HepG2 (cell line): ENCODE data around the gene BAZ1A. TPM values are rescaled to one million over a fixed set of nuclear protein-coding genes. Genes with fewer than 3 reads are reported as not detected.

Source experiments
- AHR ChIP-seq: IDR thresholded peaks from 2 replicates; pipeline ENCODE4 v1.6.1; 2018; ENCODE audit warnings: missing genetic modification reagents, missing compliant biosample characterization
- ATM ChIP-seq: fragments of 450-650 bp; IDR thresholded peaks from 2 replicates; pipeline ENCODE4 v1.7.1; 2017; ENCODE audit warnings: mild to moderate bottlenecking, borderline replicate concordance
- DRAP1 ChIP-seq: IDR thresholded peaks from 2 replicates; pipeline ENCODE4 v1.6.1; 2016; ENCODE audit warnings: missing genetic modification reagents, missing compliant biosample characterization
- PAF1 ChIP-seq: IDR thresholded peaks from 2 replicates; pipeline ENCODE4 v1.6.1; 2016; ENCODE audit warnings: missing genetic modification reagents, missing compliant biosample characterization
- RNF219 ChIP-seq: sonication (generic); formaldehyde crosslinking; IDR thresholded peaks from 2 replicates; pipeline ENCODE4 v1.5.0; 2020; ENCODE audit warnings: mild to moderate bottlenecking, missing genetic modification reagents
- SP2 ChIP-seq: sonication (generic); formaldehyde crosslinking; IDR thresholded peaks from 2 replicates; pipeline ENCODE4 v1.5.1; 2020; ENCODE audit warnings: mild to moderate bottlenecking, missing genetic modification reagents
- SRSF9 ChIP-seq: fragments of 200-400 bp; formaldehyde crosslinking; IDR thresholded peaks from 2 replicates; pipeline ENCODE4 v1.6.1; 2018; ENCODE audit warnings: borderline replicate concordance, mild to moderate bottlenecking, low read depth, low read length; ENCODE audit not compliant: insufficient read depth, poor library complexity, severe bottlenecking
- ZFAT ChIP-seq: sonication (generic); formaldehyde crosslinking; conservative IDR thresholded peaks from 2 replicates; pipeline ENCODE4 v1.8.1; 2023; ENCODE audit warnings: missing genetic modification reagents, inconsistent platforms
- ZNF10 ChIP-seq: sonication (generic); formaldehyde crosslinking; IDR thresholded peaks from 2 replicates; pipeline ENCODE4 v1.4.0; 2020; ENCODE audit warnings: mild to moderate bottlenecking, low read depth, missing genetic modification reagents, borderline replicate concordance
- ZNF101 ChIP-seq: sonication (generic); formaldehyde crosslinking; IDR thresholded peaks from 2 replicates; pipeline ENCODE4 v1.4.0; 2020; ENCODE audit warnings: mild to moderate bottlenecking, low read depth, missing genetic modification reagents, borderline replicate concordance
- ZNF124 ChIP-seq: sonication (generic); formaldehyde crosslinking; IDR thresholded peaks from 2 replicates; pipeline ENCODE4 v1.4.0; 2020; ENCODE audit warnings: missing genetic modification reagents
- ZNF20 ChIP-seq: sonication (generic); formaldehyde crosslinking; IDR thresholded peaks from 2 replicates; pipeline ENCODE4 v1.4.0; 2020; ENCODE audit warnings: mild to moderate bottlenecking, moderate library complexity, missing genetic modification reagents
- ZNF225 ChIP-seq: sonication (generic); formaldehyde crosslinking; IDR thresholded peaks from 2 replicates; pipeline ENCODE4 v1.4.0; 2020; ENCODE audit warnings: mild to moderate bottlenecking, missing genetic modification reagents
- ZNF432 ChIP-seq: sonication (generic); formaldehyde crosslinking; IDR thresholded peaks from 2 replicates; pipeline ENCODE4 v1.5.0; 2020; ENCODE audit warnings: missing genetic modification reagents, mild to moderate bottlenecking, borderline replicate concordance
- ZNF746 ChIP-seq: sonication (generic); formaldehyde crosslinking; IDR thresholded peaks from 2 replicates; pipeline ENCODE4 v1.8.0; 2022; ENCODE audit warnings: mild to moderate bottlenecking, missing genetic modification reagents
- polyA plus RNA-seq, 8 experiments: library from polyadenylated mRNA; depleted of rRNA in 3 of 8; stranded (reverse) in 7 of 8; unstranded in 1 of 8; fragments of >200 nt; fragmentation: Illumina TruSeq in 4 of 8; extraction: Trizol in 4 of 8; gene quantifications; 2 replicates each; pipeline versions ENCODE4 v1.2.1 to v1.2.3, GENCODE V29; 2011 to 2016; ENCODE audit warnings: low read depth in 4 of 8, missing spikeins in 1 of 8, mixed read lengths in 1 of 8; ENCODE audit not compliant: insufficient read depth in 1 of 8
- total RNA-seq, 5 experiments: library from RNA; depleted of rRNA; stranded (reverse); fragments of >200 nt; fragmentation: Illumina TruSeq; extraction: Trizol; gene quantifications; 2 replicates each; pipeline ENCODE4 v1.2.3, GENCODE V29; 2016; ENCODE audit warnings: low read depth in 1 of 5
- TF ChIP-seq, protein P1 (sequence below): sonication (generic); formaldehyde crosslinking; IDR thresholded peaks from 2 replicates; pipeline ENCODE4 v1.4.0; 2020; ENCODE audit warnings: mild to moderate bottlenecking, missing genetic modification reagents
- TF ChIP-seq, protein P2 (sequence below): sonication (generic); formaldehyde crosslinking; IDR thresholded peaks from 2 replicates; pipeline ENCODE4 v1.4.0; 2020; ENCODE audit warnings: mild to moderate bottlenecking, low read depth, missing genetic modification reagents
- TF ChIP-seq, protein P3 (sequence below), 2 experiments: sonication (generic) in 1 of 2; formaldehyde crosslinking in 1 of 2; IDR thresholded peaks; 2 replicates each; pipeline versions ENCODE4 v1.5.1 to v1.6.1; 2011 to 2020; ENCODE audit warnings: borderline replicate concordance in 1 of 2, low read depth in 1 of 2, low read length in 1 of 2, mild to moderate bottlenecking in 1 of 2, missing genetic modification reagents in 1 of 2, moderate library complexity in 1 of 2

Gene BAZ1A
- total and polyA plus RNA-seq, 2 of the 13 experiments (the other 11 are each of a cell fraction or from before 2014, with no cell fraction given) = 20.9 to 56.8 TPM

DNA sequence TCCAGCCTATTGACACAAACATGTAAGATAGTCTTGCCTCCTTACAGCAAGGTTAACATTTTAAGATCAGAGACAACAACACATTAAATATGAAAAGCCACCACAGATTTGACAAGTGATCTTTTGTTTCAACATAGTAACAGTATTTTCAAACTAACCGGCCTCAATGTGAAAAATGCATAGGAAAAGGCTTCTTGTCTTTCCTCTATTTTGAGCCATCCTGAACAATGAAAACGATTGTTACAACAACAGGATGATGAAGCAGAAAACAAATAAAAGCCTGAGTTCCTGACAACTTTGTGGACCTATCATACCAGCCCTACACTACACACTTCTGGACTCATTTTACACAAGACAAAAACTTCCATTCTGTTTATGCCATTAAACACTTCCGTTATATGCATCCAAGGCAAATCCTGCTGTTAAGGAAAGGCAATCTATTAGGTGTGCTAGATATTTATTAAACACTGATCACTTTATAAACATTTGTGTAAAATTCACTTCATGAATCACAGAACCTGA lies 37.3 kb downstream of the BAZ1A start (continued):
- TF ChIP-seq RNF219 (CRISPR knock-in tag) (no peak), DRAP1 (CRISPR knock-in tag) (peak; percentile 73), ZNF101 (CRISPR knock-in tag) (no peak), SP2 (CRISPR knock-in tag) (no peak), PAF1 (CRISPR knock-in tag) (no peak), ZNF20 (CRISPR knock-in tag) (no peak), ATM (no peak), AHR (CRISPR knock-in tag) (no peak), ZNF432 (CRISPR knock-in tag) (no peak), ZFAT (no peak), ZNF225 (CRISPR knock-in tag) (no peak), SRSF9 (no peak), ZNF124 (CRISPR knock-in tag) (0 out of 2 replicates have a peak, but pooled peaks have one; percentile 62), ZNF10 (CRISPR knock-in tag) (no peak), ZNF746 (CRISPR knock-in tag) (no peak)
- TF ChIP-seq, protein P1, sequence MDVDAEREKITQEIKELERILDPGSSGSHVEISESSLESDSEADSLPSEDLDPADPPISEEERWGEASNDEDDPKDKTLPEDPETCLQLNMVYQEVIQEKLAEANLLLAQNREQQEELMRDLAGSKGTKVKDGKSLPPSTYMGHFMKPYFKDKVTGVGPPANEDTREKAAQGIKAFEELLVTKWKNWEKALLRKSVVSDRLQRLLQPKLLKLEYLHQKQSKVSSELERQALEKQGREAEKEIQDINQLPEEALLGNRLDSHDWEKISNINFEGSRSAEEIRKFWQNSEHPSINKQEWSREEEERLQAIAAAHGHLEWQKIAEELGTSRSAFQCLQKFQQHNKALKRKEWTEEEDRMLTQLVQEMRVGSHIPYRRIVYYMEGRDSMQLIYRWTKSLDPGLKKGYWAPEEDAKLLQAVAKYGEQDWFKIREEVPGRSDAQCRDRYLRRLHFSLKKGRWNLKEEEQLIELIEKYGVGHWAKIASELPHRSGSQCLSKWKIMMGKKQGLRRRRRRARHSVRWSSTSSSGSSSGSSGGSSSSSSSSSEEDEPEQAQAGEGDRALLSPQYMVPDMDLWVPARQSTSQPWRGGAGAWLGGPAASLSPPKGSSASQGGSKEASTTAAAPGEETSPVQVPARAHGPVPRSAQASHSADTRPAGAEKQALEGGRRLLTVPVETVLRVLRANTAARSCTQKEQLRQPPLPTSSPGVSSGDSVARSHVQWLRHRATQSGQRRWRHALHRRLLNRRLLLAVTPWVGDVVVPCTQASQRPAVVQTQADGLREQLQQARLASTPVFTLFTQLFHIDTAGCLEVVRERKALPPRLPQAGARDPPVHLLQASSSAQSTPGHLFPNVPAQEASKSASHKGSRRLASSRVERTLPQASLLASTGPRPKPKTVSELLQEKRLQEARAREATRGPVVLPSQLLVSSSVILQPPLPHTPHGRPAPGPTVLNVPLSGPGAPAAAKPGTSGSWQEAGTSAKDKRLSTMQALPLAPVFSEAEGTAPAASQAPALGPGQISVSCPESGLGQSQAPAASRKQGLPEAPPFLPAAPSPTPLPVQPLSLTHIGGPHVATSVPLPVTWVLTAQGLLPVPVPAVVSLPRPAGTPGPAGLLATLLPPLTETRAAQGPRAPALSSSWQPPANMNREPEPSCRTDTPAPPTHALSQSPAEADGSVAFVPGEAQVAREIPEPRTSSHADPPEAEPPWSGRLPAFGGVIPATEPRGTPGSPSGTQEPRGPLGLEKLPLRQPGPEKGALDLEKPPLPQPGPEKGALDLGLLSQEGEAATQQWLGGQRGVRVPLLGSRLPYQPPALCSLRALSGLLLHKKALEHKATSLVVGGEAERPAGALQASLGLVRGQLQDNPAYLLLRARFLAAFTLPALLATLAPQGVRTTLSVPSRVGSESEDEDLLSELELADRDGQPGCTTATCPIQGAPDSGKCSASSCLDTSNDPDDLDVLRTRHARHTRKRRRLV (CRISPR knock-in tag) = no peak
- TF ChIP-seq, protein P2, sequence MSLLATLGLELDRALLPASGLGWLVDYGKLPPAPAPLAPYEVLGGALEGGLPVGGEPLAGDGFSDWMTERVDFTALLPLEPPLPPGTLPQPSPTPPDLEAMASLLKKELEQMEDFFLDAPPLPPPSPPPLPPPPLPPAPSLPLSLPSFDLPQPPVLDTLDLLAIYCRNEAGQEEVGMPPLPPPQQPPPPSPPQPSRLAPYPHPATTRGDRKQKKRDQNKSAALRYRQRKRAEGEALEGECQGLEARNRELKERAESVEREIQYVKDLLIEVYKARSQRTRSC (CRISPR knock-in tag) = no peak
- TF ChIP-seq, protein P3, sequence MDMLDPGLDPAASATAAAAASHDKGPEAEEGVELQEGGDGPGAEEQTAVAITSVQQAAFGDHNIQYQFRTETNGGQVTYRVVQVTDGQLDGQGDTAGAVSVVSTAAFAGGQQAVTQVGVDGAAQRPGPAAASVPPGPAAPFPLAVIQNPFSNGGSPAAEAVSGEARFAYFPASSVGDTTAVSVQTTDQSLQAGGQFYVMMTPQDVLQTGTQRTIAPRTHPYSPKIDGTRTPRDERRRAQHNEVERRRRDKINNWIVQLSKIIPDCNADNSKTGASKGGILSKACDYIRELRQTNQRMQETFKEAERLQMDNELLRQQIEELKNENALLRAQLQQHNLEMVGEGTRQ (IDR thresholded peaks at IDR 0.05; ENCODE audit: low read depth, low read length) = no peak
- TF ChIP-seq, protein P3 (CRISPR knock-in tag; IDR thresholded peaks at IDR 0.05; ENCODE audit: borderline replicate concordance) = no peak
